ENCODE data around the gene TMEM183A. TPM values are rescaled to one million over a fixed set of nuclear protein-coding genes. Genes with fewer than 3 reads are reported as not detected.

Gene TMEM183A
- total and polyA plus RNA-seq, 9 of the 15 experiments (the other 6 are each of a cell fraction or from before 2014, with no cell fraction given), result 23.4 to 190 (median 124) TPM

DNA sequence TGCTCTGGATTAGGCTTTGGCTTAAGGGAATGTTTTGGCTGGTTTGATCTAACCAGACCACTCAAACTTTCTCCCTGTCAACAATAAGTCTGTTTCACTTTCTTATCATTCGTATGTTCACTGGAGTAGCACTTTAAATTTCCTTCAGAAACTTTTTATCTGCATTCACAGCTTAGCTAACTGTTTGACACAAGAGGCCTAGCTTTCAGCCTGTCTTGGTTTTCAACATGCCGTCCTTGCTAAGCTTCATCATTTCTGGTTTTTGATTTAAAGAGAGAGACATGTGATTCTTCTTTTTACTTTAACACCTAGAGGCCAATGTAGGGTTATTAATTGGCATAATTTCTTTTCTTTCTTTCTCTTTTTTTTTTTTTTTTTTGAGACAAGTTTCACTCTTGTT, 25.2 kb upstream of the TMEM183A start (continued):
- TF ChIP-seq MTA2 (IDR thresholded peaks at IDR 0.05; ENCODE audit: low read depth) (peak; percentile 65), ZFP30 (CRISPR knock-in tag; IDR thresholded peaks at IDR 0.05; ENCODE audit: borderline replicate concordance) (no peak), NR2C2 (CRISPR knock-in tag; IDR thresholded peaks at IDR 0.05) (no peak), NR2C2 (tag; IDR thresholded peaks at IDR 0.05) (no peak), TCF3 (CRISPR knock-in tag; IDR thresholded peaks at IDR 0.05) (peak; percentile 79), SIN3B (IDR thresholded peaks at IDR 0.05; ENCODE audit: low read depth) (no peak), MEIS2 (IDR thresholded peaks at IDR 0.05; ENCODE audit: partially characterized antibody) (peak; percentile 76), HDAC2 (IDR thresholded peaks at IDR 0.05) (0 out of 2 replicates have a peak, but pooled peaks have one; percentile 42), NCOR1 (IDR thresholded peaks at IDR 0.05) (peak; percentile 84), SMARCE1 (IDR thresholded peaks at IDR 0.05) (peak; percentile 33; the same call in 1 of the 2 replicates), BRD9 (IDR thresholded peaks at IDR 0.05; ENCODE audit: low read depth, partially characterized antibody) (no peak), ARID3A (IDR thresholded peaks at IDR 0.05; ENCODE audit: borderline replicate concordance, low read depth, low read length) (peak; percentile 61; the same call in 1 of the 2 replicates), ZNF717 (CRISPR knock-in tag; IDR thresholded peaks at IDR 0.05) (no peak), FOXK2 (conservative IDR thresholded peaks at IDR 0.05 in 1 of 2, IDR thresholded peaks at IDR 0.05 in 1 of 2; ENCODE audit: low read depth in 2 of 2) (peak in 1 of 2 experiments; percentile 46; a peak in 1 of 4 replicates), NFIC (IDR thresholded peaks at IDR 0.05) (peak; percentile 33; the same call in 1 of the 2 replicates)
- TF ChIP-seq, protein P1, sequence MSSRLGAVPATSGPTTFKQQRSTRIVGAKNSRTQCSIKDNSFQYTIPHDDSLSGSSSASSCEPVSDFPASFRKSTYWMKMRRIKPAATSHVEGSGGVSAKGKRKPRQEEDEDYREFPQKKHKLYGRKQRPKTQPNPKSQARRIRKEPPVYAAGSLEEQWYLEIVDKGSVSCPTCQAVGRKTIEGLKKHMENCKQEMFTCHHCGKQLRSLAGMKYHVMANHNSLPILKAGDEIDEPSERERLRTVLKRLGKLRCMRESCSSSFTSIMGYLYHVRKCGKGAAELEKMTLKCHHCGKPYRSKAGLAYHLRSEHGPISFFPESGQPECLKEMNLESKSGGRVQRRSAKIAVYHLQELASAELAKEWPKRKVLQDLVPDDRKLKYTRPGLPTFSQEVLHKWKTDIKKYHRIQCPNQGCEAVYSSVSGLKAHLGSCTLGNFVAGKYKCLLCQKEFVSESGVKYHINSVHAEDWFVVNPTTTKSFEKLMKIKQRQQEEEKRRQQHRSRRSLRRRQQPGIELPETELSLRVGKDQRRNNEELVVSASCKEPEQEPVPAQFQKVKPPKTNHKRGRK (tag; IDR thresholded peaks at IDR 0.05), result peak; percentile 65
- TF ChIP-seq, protein P2, sequence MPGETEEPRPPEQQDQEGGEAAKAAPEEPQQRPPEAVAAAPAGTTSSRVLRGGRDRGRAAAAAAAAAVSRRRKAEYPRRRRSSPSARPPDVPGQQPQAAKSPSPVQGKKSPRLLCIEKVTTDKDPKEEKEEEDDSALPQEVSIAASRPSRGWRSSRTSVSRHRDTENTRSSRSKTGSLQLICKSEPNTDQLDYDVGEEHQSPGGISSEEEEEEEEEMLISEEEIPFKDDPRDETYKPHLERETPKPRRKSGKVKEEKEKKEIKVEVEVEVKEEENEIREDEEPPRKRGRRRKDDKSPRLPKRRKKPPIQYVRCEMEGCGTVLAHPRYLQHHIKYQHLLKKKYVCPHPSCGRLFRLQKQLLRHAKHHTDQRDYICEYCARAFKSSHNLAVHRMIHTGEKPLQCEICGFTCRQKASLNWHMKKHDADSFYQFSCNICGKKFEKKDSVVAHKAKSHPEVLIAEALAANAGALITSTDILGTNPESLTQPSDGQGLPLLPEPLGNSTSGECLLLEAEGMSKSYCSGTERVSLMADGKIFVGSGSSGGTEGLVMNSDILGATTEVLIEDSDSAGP (CRISPR knock-in tag; IDR thresholded peaks at IDR 0.05), result 0 out of 2 replicates have a peak, but pooled peaks have one; percentile 10
